ENCODE data around the gene TMEM213. TPM values are rescaled to one million over a fixed set of nuclear protein-coding genes. Genes with fewer than 3 reads are reported as not detected.

TMEM213 gene
- polyA plus RNA-seq, 1 donor (not counting 4 experiments of a cell fraction or from before 2014, with no cell fraction given): not detected

DNA sequence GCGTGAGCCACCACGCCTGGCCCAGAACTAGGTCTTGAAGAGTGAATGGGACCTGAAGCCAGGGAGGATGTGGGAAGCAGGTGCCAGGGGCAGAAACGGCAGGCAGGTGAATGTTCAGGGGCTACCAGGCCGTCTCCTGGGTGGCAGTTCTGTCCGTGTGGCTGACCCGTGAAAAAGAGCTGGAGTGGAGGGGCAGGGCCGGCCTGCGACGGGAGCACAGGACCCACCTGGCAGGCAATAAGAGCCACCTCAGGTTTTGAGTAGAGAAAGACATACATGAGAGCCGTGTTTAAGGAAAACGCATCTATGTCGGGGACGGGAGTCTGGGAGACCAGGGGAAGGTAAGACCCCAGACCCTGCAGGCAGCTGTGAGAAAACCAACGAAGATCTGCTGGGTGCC is 70.9 kb downstream of the TMEM213 start:
- Histone ChIP-seq H3K36me3 (ENCODE audit: control insufficient read depth in 2 of 2, extremely low read depth in 1 of 2, insufficient read depth in 2 of 2, low read length in 2 of 2) (peaks cover 2% of the 10 kb centered on the region in 2 experiments), H3K9ac (ENCODE audit: control insufficient read depth, extremely low read depth, insufficient read depth, low read length) (no peak overlapping the region), H3K4me2 (ENCODE audit: control insufficient read depth, extremely low read depth, insufficient read depth, low read depth, low read length) (no peak overlapping the region), H4K20me1 (ENCODE audit: control insufficient read depth, extremely low read depth, insufficient read depth, low read length) (no peaks in the 10 kb centered on the region), H3K27ac (ENCODE audit: control insufficient read depth, insufficient read depth, low read length) (no peak overlapping the region), H3K79me2 (ENCODE audit: control insufficient read depth, insufficient read depth, low read length) (no peaks in the 10 kb centered on the region), H3K9me1 (ENCODE audit: control insufficient read depth, extremely low read depth, insufficient read depth, low read length) (no peaks in the 10 kb centered on the region), H3K4me3 (ENCODE audit: control insufficient read depth in 2 of 3, extremely low read depth in 1 of 3, insufficient read depth in 2 of 3, low read depth in 1 of 3, low read length in 3 of 3) (no peak overlapping the region), H3K27me3 (ENCODE audit: control insufficient read depth, extremely low read depth, insufficient read depth, low read length) (no peaks in the 10 kb centered on the region), H3K4me1 (ENCODE audit: control insufficient read depth, extremely low read depth, insufficient read depth, low read length) (peaks cover 25% of the 10 kb centered on the region), H2AFZ (ENCODE audit: control insufficient read depth, low read length) (no peak overlapping the region), H3K9me3 (ENCODE audit: control insufficient read depth, low read depth, low read length) (no peaks in the 10 kb centered on the region)
- dilution Hi-C loops (cut with MboI; ENCODE audit: extremely low pct_ligation_motif_present, low sequenced_read_pairs): no loop called here
- TF ChIP-seq, protein P1, sequence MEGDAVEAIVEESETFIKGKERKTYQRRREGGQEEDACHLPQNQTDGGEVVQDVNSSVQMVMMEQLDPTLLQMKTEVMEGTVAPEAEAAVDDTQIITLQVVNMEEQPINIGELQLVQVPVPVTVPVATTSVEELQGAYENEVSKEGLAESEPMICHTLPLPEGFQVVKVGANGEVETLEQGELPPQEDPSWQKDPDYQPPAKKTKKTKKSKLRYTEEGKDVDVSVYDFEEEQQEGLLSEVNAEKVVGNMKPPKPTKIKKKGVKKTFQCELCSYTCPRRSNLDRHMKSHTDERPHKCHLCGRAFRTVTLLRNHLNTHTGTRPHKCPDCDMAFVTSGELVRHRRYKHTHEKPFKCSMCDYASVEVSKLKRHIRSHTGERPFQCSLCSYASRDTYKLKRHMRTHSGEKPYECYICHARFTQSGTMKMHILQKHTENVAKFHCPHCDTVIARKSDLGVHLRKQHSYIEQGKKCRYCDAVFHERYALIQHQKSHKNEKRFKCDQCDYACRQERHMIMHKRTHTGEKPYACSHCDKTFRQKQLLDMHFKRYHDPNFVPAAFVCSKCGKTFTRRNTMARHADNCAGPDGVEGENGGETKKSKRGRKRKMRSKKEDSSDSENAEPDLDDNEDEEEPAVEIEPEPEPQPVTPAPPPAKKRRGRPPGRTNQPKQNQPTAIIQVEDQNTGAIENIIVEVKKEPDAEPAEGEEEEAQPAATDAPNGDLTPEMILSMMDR (optimal IDR thresholded peaks at IDR 0.05 in 1 of 3, IDR thresholded peaks at IDR 0.05 in 1 of 3, conservative IDR thresholded peaks at IDR 0.05 in 1 of 3; ENCODE audit: extremely low read depth in 1 of 3, insufficient read depth in 2 of 3, low read length in 3 of 3): no peak
- no peak for TF ChIP-seq EZH2 (IDR thresholded peaks at IDR 0.05; ENCODE audit: low read length)
- DNase-seq (ENCODE audit: low read depth, low spot score) (no peak), FAIRE-seq (no peak)

DNA sequence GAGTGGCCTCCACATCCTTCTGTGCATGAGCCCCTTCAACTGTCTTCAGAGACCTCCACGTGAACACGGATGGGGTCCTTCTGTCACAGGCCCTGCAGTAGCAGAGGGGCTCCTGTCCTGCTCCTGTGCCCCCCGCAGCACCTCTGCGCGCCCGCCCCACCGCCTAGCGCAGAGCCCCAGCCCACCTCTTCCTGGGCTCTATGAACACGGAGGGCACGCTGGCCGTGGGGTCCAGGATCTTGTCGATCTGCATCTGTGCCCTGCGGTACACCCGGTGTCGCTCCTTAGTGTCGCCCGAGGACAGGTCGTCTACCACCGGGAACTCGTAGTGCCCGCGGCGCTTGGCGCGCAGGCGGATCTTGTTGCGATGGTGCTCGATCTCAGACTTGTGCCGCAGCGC is 71.6 kb downstream of the TMEM213 start:
- no peak overlapping the region for H3K4me3 ChIP-seq (ENCODE audit: control insufficient read depth in 2 of 3, extremely low read depth in 1 of 3, insufficient read depth in 2 of 3, low read depth in 1 of 3, low read length in 3 of 3)
- dilution Hi-C loops (cut with MboI; ENCODE audit: extremely low pct_ligation_motif_present, low sequenced_read_pairs): no loop called here
- TF ChIP-seq, protein P1 (optimal IDR thresholded peaks at IDR 0.05 in 1 of 3, IDR thresholded peaks at IDR 0.05 in 1 of 3, conservative IDR thresholded peaks at IDR 0.05 in 1 of 3; ENCODE audit: extremely low read depth in 1 of 3, insufficient read depth in 2 of 3, low read length in 3 of 3): no peak
- TF ChIP-seq EZH2 (IDR thresholded peaks at IDR 0.05; ENCODE audit: low read length): no peak
- no peaks in the 10 kb centered on the region for H3K9me1 ChIP-seq (ENCODE audit: control insufficient read depth, extremely low read depth, insufficient read depth, low read length)
- no peaks in the 10 kb centered on the region for H4K20me1 ChIP-seq (ENCODE audit: control insufficient read depth, extremely low read depth, insufficient read depth, low read length)
- no peak for FAIRE-seq
- H3K36me3 ChIP-seq (ENCODE audit: control insufficient read depth in 2 of 2, extremely low read depth in 1 of 2, insufficient read depth in 2 of 2, low read length in 2 of 2): peaks cover 2% of the 10 kb centered on the region in 2 experiments
- no peak overlapping the region for H3K4me2 ChIP-seq (ENCODE audit: control insufficient read depth, extremely low read depth, insufficient read depth, low read depth, low read length)
- DNase-seq (ENCODE audit: low read depth, low spot score): no peak
- H3K27me3 ChIP-seq (ENCODE audit: control insufficient read depth, extremely low read depth, insufficient read depth, low read length): no peaks in the 10 kb centered on the region
- no peak overlapping the region for H3K27ac ChIP-seq (ENCODE audit: control insufficient read depth, insufficient read depth, low read length)
- no peak overlapping the region for H2AFZ ChIP-seq (ENCODE audit: control insufficient read depth, low read length)
- H3K4me1 ChIP-seq (ENCODE audit: control insufficient read depth, extremely low read depth, insufficient read depth, low read length): peaks cover 23% of the 10 kb centered on the region
- no peaks in the 10 kb centered on the region for H3K79me2 ChIP-seq (ENCODE audit: control insufficient read depth, insufficient read depth, low read length)
- no peak overlapping the region for H3K9ac ChIP-seq (ENCODE audit: control insufficient read depth, extremely low read depth, insufficient read depth, low read length)
- no peaks in the 10 kb centered on the region for H3K9me3 ChIP-seq (ENCODE audit: control insufficient read depth, low read depth, low read length)

Data from keratinocyte (primary cell).